Measurements from ENCODE around the gene FBXO27.

GRCh38 chr19:39032063-39032918 lies at the start of gene FBXO27:
- TF ChIP-seq POLR2A (IDR thresholded peaks at IDR 0.05; ENCODE audit: insufficient read depth in 1 of 2, low read depth in 2 of 2, low read length in 2 of 2) (no peak), ZNF609 (CRISPR knock-in tag; IDR thresholded peaks at IDR 0.05; ENCODE audit: borderline replicate concordance) (no peak), AHR (CRISPR knock-in tag; IDR thresholded peaks at IDR 0.05) (no peak)
